Liver (tissue), 9 donors: ENCODE measurements around the gene RPTOR. TPM values are rescaled to one million over a fixed set of nuclear protein-coding genes. Genes with fewer than 3 reads are reported as not detected.

ENCODE experiments used
- DNase-seq: peaks from one replicate; pipeline ENCODE4 v3.0.0-alpha.2; 2017; ENCODE audit warnings: low spot score
- H3K27ac ChIP-seq, 2 donors: one replicate each; pipeline ENCODE4 v1.7.0; 2013; ENCODE audit warnings: inconsistent platforms in 2 of 2, low read length in 2 of 2, control low read depth in 1 of 2, low read depth in 1 of 2, mild to moderate bottlenecking in 1 of 2
- H3K27me3 ChIP-seq, 4 donors: one replicate each; pipeline versions ENCODE4 v1.6.1 to v1.7.0; 2013; ENCODE audit warnings: low read length in 3 of 4, inconsistent platforms in 1 of 4, mild to moderate bottlenecking in 1 of 4, moderate library complexity in 1 of 4; ENCODE audit not compliant: control insufficient read depth in 4 of 4, insufficient read depth in 4 of 4
- H3K36me3 ChIP-seq, 4 donors: one replicate each; pipeline versions ENCODE4 v1.6.1 to v1.7.0; 2013; ENCODE audit warnings: low read length in 3 of 4, mild to moderate bottlenecking in 3 of 4, low read depth in 1 of 4, moderate library complexity in 1 of 4; ENCODE audit not compliant: control insufficient read depth in 4 of 4, insufficient read depth in 3 of 4
- H3K4me1 ChIP-seq, 4 donors: one replicate each; pipeline versions ENCODE4 v1.6.1 to v1.7.0; 2013; ENCODE audit warnings: low read length in 3 of 4, mild to moderate bottlenecking in 3 of 4, moderate library complexity in 1 of 4; ENCODE audit not compliant: control insufficient read depth in 4 of 4, insufficient read depth in 4 of 4
- H3K4me3 ChIP-seq, 3 donors: one replicate each; pipeline versions ENCODE4 v1.6.1 to v1.7.0; 2013; ENCODE audit warnings: low read length in 3 of 3, control low read depth in 1 of 3, low read depth in 1 of 3, mild to moderate bottlenecking in 1 of 3
- H3K9ac ChIP-seq, 2 donors: one replicate each; pipeline ENCODE4 v1.7.0; 2013; ENCODE audit warnings: low read length in 2 of 2, mild to moderate bottlenecking in 2 of 2, moderate library complexity in 2 of 2, control low read depth in 1 of 2, low read depth in 1 of 2
- H3K9me3 ChIP-seq, 4 donors: one replicate each; pipeline versions ENCODE4 v1.6.1 to v1.7.0; 2013; ENCODE audit warnings: low read length in 3 of 4; ENCODE audit not compliant: control insufficient read depth in 4 of 4
- EGR1 ChIP-seq, 2 donors: IDR thresholded peaks; 2 replicates each; pipeline ENCODE4 v1.6.1; 2016 to 2018; ENCODE audit warnings: antibody characterized with exemption in 2 of 2, low read depth in 2 of 2
- FOXA1 ChIP-seq: IDR thresholded peaks from 2 replicates; pipeline ENCODE4 v1.6.1; 2016; ENCODE audit warnings: antibody characterized with exemption
- GABPA ChIP-seq, 2 donors: IDR thresholded peaks in 1 of 2; conservative IDR thresholded peaks in 1 of 2; 2 replicates each; pipeline ENCODE4 v1.6.1; 2016; ENCODE audit warnings: antibody characterized with exemption in 2 of 2, mild to moderate bottlenecking in 1 of 2, moderate library complexity in 1 of 2
- HNF4G ChIP-seq: IDR thresholded peaks from 2 replicates; pipeline ENCODE4 v1.6.1; 2016; ENCODE audit warnings: antibody characterized with exemption
- JUND ChIP-seq, 2 donors: IDR thresholded peaks; 2 replicates each; pipeline ENCODE4 v1.6.1; 2016; ENCODE audit warnings: antibody characterized with exemption in 2 of 2
- RAD21 ChIP-seq, 2 donors: IDR thresholded peaks; 2 replicates each; pipeline ENCODE4 v1.6.1; 2016; ENCODE audit warnings: antibody characterized with exemption in 2 of 2, mild to moderate bottlenecking in 2 of 2
- SP1 ChIP-seq: IDR thresholded peaks from 2 replicates; pipeline ENCODE4 v1.6.1; 2018; ENCODE audit warnings: antibody characterized with exemption, mild to moderate bottlenecking
- TAF1 ChIP-seq: conservative IDR thresholded peaks from 2 replicates; pipeline ENCODE4 v1.6.1; 2016; ENCODE audit warnings: antibody characterized with exemption, mild to moderate bottlenecking
- WGBS: extraction: QIAGEN DNeasy Blood & Tissue Kit; methylation state at CpG from one replicate; pipeline ENCODE4 v1.1.7; 2013; 5-methylcytosine and 5-hydroxymethylcytosine counted together
- polyA plus RNA-seq, 2 donors: library from polyadenylated mRNA; stranded (reverse) in 1 of 2; unstranded in 1 of 2; fragments of 200-250 nt in 1 of 2; fragments of >200 nt in 1 of 2; fragmentation: Nextera tagmentation in 1 of 2; extraction: Ambion mirVana in 1 of 2; gene quantifications; one replicate each; pipeline versions ENCODE4 v1.2.1 to v1.2.3, GENCODE V29; 2013 to 2015
- total RNA-seq, 2 donors: library from RNA; depleted of rRNA; stranded (reverse); fragments of >200 nt; gene quantifications; one replicate each; pipeline ENCODE4 v1.2.3, GENCODE V29; 2014
- TF ChIP-seq, protein P1 (sequence below): IDR thresholded peaks from 2 replicates; pipeline ENCODE4 v1.6.1; 2016; ENCODE audit warnings: antibody characterized with exemption
- TF ChIP-seq, protein P2 (sequence below): IDR thresholded peaks from 2 replicates; pipeline ENCODE4 v1.6.1; 2016; ENCODE audit warnings: antibody characterized with exemption
- TF ChIP-seq, protein P3 (sequence below): fragments of 150-350 bp; IDR thresholded peaks from 2 replicates; pipeline ENCODE4 v1.5.1; 2017; ENCODE audit warnings: improper control_type of control experiment, low read depth, low read length; ENCODE audit not compliant: missing input control
- donor health status: healthy.
- donor health status: healthy.
- donor health status: healthy.
- donor health status: healthy.
- donor health status: healthy.

Gene RPTOR
- total and polyA plus RNA-seq, 4 donors, result 4.8 to 25.4 (median 11.6) TPM

DNA sequence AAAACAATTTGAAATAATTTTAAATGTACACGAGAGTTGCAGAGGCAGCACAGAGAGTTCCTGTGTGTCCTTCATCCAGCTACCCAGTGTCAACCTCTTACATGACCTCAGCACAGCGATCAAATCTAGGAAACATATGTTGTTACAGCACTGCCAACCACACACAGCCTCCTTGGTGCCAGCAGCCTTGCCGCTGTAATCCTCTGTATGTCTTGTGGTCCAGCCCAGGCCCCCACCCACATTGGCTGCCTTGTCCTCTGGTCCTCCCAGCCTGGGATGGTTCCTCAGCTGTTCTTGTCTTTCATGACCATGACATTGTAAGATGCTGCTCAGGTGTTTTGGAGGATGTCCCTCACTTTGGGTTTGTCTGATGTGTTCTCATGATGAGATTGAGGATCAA is 178.0 kb downstream of the RPTOR start (continued):
- TF ChIP-seq, protein P1, sequence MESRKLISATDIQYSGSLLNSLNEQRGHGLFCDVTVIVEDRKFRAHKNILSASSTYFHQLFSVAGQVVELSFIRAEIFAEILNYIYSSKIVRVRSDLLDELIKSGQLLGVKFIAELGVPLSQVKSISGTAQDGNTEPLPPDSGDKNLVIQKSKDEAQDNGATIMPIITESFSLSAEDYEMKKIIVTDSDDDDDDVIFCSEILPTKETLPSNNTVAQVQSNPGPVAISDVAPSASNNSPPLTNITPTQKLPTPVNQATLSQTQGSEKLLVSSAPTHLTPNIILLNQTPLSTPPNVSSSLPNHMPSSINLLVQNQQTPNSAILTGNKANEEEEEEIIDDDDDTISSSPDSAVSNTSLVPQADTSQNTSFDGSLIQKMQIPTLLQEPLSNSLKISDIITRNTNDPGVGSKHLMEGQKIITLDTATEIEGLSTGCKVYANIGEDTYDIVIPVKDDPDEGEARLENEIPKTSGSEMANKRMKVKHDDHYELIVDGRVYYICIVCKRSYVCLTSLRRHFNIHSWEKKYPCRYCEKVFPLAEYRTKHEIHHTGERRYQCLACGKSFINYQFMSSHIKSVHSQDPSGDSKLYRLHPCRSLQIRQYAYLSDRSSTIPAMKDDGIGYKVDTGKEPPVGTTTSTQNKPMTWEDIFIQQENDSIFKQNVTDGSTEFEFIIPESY, result no peak
- no peak for TF ChIP-seq RAD21 (IDR thresholded peaks at IDR 0.05)

DNA sequence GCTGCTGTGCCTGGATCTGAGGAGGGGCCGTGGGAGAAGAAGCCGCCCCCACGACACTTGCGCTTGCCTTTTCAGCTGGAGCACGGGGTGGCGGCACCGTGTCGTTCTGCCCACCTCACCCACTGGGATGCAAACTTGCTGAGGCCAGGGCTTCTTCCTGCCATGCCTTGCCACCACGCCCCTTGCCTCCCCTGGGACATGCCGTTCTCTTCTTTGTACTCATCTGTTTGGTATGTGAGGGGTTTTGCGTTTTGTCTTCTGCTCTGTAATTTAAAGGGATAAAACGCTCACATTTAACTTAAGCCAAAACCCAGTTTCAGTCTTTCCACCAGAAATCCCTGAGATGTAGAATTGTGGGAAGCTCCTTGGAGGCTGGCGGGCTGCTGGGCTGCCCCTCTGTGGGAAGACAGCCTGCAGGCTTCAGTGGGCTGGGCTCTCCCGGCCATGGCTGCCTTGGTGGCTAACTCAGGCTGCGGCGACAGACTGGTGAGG is 180.2 kb downstream of the RPTOR start:
- no peaks in the 10 kb centered on the region for H3K36me3 ChIP-seq
- WGBS, result 96% methylated on average over 16 of the region's 16 CpGs
- no peak overlapping the region for H3K4me3 ChIP-seq
- H3K4me1 ChIP-seq, result peaks cover 0 to 5% (median 0%) of the 10 kb centered on the region in 4 donors
- no peak overlapping the region for H3K27ac ChIP-seq
- TF ChIP-seq, protein P1, result no peak
- TF ChIP-seq RAD21 (IDR thresholded peaks at IDR 0.05) (no peak), TAF1 (no peak), HNF4G (no peak)
- H3K9me3 ChIP-seq, result peaks cover 0 to 3% (median 0%) of the 10 kb centered on the region in 4 donors
- H3K27me3 ChIP-seq, result no peaks in the 10 kb centered on the region
- DNase-seq, result no peak
- no peak overlapping the region for H3K9ac ChIP-seq

DNA sequence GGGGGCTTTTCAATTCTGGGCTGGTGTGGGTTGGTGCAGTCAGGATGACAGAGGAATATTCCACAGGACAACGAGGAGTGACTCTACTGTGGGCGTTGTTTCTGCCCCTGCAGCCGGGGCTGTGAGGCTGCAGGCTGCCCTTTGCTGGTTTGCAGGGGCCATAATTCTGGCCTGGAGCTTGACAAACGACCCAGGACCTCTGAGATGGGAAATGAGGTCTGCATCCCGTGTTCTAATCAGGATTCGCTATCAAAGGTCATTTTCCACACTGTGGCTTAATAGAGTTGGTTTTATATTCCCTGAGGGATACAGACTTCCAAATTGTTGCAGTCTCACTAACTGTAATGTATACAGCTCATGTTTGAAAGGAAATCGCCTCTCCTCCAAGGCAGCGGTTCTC is 180.9 kb downstream of the RPTOR start:
- Histone ChIP-seq H3K27me3 (no peaks in the 10 kb centered on the region), H3K27ac (no peak overlapping the region), H3K9ac (no peak overlapping the region), H3K4me3 (no peak overlapping the region), H3K4me1 (peaks cover 0 to 5% (median 0%) of the 10 kb centered on the region in 4 donors), H3K9me3 (peaks cover 0 to 3% (median 0%) of the 10 kb centered on the region in 4 donors), H3K36me3 (no peaks in the 10 kb centered on the region)
- no peak for DNase-seq
- WGBS, result 86% methylated on average over 8 of the region's 8 CpGs
- TF ChIP-seq SP1 (no peak), JUND (IDR thresholded peaks at IDR 0.05) (no peak), GABPA (IDR thresholded peaks at IDR 0.05 in 1 of 2, conservative IDR thresholded peaks at IDR 0.05 in 1 of 2) (no peak), TAF1 (no peak), EGR1 (IDR thresholded peaks at IDR 0.05; ENCODE audit: low read depth in 2 of 2) (no peak), FOXA1 (no peak)
- TF ChIP-seq, protein P2, sequence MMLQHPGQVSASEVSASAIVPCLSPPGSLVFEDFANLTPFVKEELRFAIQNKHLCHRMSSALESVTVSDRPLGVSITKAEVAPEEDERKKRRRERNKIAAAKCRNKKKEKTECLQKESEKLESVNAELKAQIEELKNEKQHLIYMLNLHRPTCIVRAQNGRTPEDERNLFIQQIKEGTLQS, result no peak
- TF ChIP-seq, protein P3, sequence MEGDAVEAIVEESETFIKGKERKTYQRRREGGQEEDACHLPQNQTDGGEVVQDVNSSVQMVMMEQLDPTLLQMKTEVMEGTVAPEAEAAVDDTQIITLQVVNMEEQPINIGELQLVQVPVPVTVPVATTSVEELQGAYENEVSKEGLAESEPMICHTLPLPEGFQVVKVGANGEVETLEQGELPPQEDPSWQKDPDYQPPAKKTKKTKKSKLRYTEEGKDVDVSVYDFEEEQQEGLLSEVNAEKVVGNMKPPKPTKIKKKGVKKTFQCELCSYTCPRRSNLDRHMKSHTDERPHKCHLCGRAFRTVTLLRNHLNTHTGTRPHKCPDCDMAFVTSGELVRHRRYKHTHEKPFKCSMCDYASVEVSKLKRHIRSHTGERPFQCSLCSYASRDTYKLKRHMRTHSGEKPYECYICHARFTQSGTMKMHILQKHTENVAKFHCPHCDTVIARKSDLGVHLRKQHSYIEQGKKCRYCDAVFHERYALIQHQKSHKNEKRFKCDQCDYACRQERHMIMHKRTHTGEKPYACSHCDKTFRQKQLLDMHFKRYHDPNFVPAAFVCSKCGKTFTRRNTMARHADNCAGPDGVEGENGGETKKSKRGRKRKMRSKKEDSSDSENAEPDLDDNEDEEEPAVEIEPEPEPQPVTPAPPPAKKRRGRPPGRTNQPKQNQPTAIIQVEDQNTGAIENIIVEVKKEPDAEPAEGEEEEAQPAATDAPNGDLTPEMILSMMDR, result no peak
